ENCODE results near the gene KCNH8.

The KCNH8 gene

GRCh38 chr3:19527746-19528145 is 379.4 kb downstream of the KCNH8 start:
- DNase-seq (ENCODE audit: low read depth), result no peak
- TF ChIP-seq CTCF (IDR thresholded peaks at IDR 0.05; ENCODE audit: low read length, missing control alignments), result no peak
- H3K4me3 ChIP-seq (replicated peaks; ENCODE audit: low read depth, low read length), result no peak overlapping the region

GRCh38 chr3:19531426-19531825 is 383.1 kb downstream of the KCNH8 start:
- H3K4me3 ChIP-seq (replicated peaks; ENCODE audit: low read depth, low read length), result no peak overlapping the region
- DNase-seq (ENCODE audit: low read depth), result no peak
- no peak for TF ChIP-seq CTCF (IDR thresholded peaks at IDR 0.05; ENCODE audit: low read length, missing control alignments)

- H3K4me3 ChIP-seq (replicated peaks; ENCODE audit: low read depth, low read length), result no peak overlapping the region
- DNase-seq (ENCODE audit: low read depth), result no peak
These were observed 391.4 kb downstream of the KCNH8 start for GRCh38 chr3:19539518-19540392.

GRCh38 chr3:19540464-19540863 is 392.2 kb downstream of the KCNH8 start:
- H3K4me3 ChIP-seq (replicated peaks; ENCODE audit: low read depth, low read length), result no peak overlapping the region
- no peak for TF ChIP-seq CTCF (IDR thresholded peaks at IDR 0.05; ENCODE audit: low read length, missing control alignments)
- no peak for DNase-seq (ENCODE audit: low read depth)

More at GRCh38 chr3:19539518-19540392, 391.4 kb downstream of the KCNH8 start:
- no peak for TF ChIP-seq CTCF (IDR thresholded peaks at IDR 0.05; ENCODE audit: low read length, missing control alignments)

- no peak for TF ChIP-seq CTCF (IDR thresholded peaks at IDR 0.05; ENCODE audit: low read length, missing control alignments)
- DNase-seq (ENCODE audit: low read depth), result no peak
- H3K4me3 ChIP-seq (replicated peaks; ENCODE audit: low read depth, low read length), result no peak overlapping the region
These were observed 393.0 kb downstream of the KCNH8 start for GRCh38 chr3:19541284-19541683.

GRCh38 chr3:19543212-19543841 is 395.0 kb downstream of the KCNH8 start:
- no peak overlapping the region for H3K4me3 ChIP-seq (replicated peaks; ENCODE audit: low read depth, low read length)
- peak; percentile 2 for TF ChIP-seq CTCF (IDR thresholded peaks at IDR 0.05; ENCODE audit: low read length, missing control alignments)
- peak; percentile 0 for DNase-seq (ENCODE audit: low read depth)
